Left kidney (tissue), 8 donors: ENCODE results near the gene IGFN1. TPM values are rescaled to one million over a fixed set of nuclear protein-coding genes. Genes with fewer than 3 reads are reported as not detected.

ENCODE experiments used
- DNase-seq: peaks from one replicate; pipeline ENCODE4 v3.0.0-alpha.2; 2013
- long read RNA-seq, 8 donors: transcript quantifications; one replicate each; lab custom pipeline, GENCODE V29; 2026
- polyA plus RNA-seq: library from polyadenylated mRNA; unstranded; fragments of 120-200 nt; gene quantifications from one replicate; pipeline ENCODE4 v1.2.1, GENCODE V29; 2013; ENCODE audit not compliant: insufficient read length

IGFN1 gene
- polyA plus RNA-seq, result 0.91 TPM
- long read RNA-seq, donor 1, result 0 reads
- long read RNA-seq, donor 2, result 0 reads
- long read RNA-seq, donor 3, result 0 reads
- long read RNA-seq, donor 4, result 0 reads
- long read RNA-seq, donor 5, result 0 reads
- long read RNA-seq, donor 6, result 0 reads
- long read RNA-seq, donor 7, result 0 reads
- long read RNA-seq, donor 8, result 0 reads

- no peak for DNase-seq
These were observed at the start of gene IGFN1 for GRCh38 chr1:201190624-201191051. IGFN1 (plus strand) TSS chr1:201190824; CDS start chr1:201193294, 2,470 bp downstream.

- DNase-seq, result no peak
These were observed 49.7 kb upstream of the IGFN1 start for GRCh38 chr1:201140941-201141260.

GRCh38 chr1:201141418-201141817 lies 49.2 kb upstream of the IGFN1 start:
- DNase-seq, result no peak

- DNase-seq, result no peak
These were observed 48.4 kb upstream of the IGFN1 start for GRCh38 chr1:201142011-201142848.

GRCh38 chr1:201142849-201143725 lies 47.5 kb upstream of the IGFN1 start:
- DNase-seq, result no peak

- no peak for DNase-seq
These were observed 46.6 kb upstream of the IGFN1 start for GRCh38 chr1:201143726-201144635.

GRCh38 chr1:201144701-201145100 lies 45.9 kb upstream of the IGFN1 start:
- no peak for DNase-seq

GRCh38 chr1:201145132-201145531 lies 45.5 kb upstream of the IGFN1 start:
- no peak for DNase-seq

- no peak for DNase-seq
These were observed 44.8 kb upstream of the IGFN1 start for GRCh38 chr1:201145816-201146215.

- DNase-seq, result no peak
These were observed 43.8 kb upstream of the IGFN1 start for GRCh38 chr1:201146626-201147390.

- no peak for DNase-seq
These were observed 43.1 kb upstream of the IGFN1 start for GRCh38 chr1:201147396-201148015.

GRCh38 chr1:201149400-201149799 lies 41.2 kb upstream of the IGFN1 start:
- no peak for DNase-seq

- DNase-seq, result no peak
These were observed 36.9 kb upstream of the IGFN1 start for GRCh38 chr1:201153474-201154388.

- DNase-seq, result peak; percentile 99
These were observed 36.0 kb upstream of the IGFN1 start, which contains the start of gene TMEM9 for GRCh38 chr1:201154389-201155165. TMEM9 (minus strand) TSS chr1:201154474; CDS start chr1:201153923, 551 bp downstream.

GRCh38 chr1:201155354-201155753 lies 35.3 kb upstream of the IGFN1 start:
- DNase-seq, result no peak

GRCh38 chr1:201156346-201156745 lies 34.3 kb upstream of the IGFN1 start:
- DNase-seq, result no peak

GRCh38 chr1:201156819-201157218 lies 33.8 kb upstream of the IGFN1 start:
- DNase-seq, result no peak

GRCh38 chr1:201157949-201158348 lies 32.7 kb upstream of the IGFN1 start:
- no peak for DNase-seq
